ENCODE measurements around the gene RGS7.
"Not testable (repeated sequence)": the region's sequence is repeated elsewhere in the genome, so short reads cannot be mapped to it uniquely, and the experiment has no call there.

DNA sequence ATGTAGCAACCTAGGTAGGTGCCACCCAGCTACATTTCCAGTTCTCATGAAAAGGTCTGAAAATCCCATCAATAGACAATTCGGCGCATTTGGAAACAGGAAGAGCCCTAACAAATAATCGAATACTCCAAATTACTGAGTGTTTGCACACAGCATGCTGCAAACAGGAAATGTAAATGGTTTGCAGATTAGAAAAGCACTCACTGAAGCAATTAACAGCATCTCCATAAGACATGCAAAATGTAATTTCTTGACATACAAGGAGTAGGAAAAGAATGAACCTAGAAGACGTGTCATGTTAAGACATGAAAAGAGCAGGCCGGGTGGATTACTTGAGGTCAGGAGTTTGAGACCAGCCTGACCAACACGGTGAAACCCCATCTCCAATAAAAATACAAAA is 598.2 kb downstream of the RGS7 start:
- TF ChIP-seq, protein P1, sequence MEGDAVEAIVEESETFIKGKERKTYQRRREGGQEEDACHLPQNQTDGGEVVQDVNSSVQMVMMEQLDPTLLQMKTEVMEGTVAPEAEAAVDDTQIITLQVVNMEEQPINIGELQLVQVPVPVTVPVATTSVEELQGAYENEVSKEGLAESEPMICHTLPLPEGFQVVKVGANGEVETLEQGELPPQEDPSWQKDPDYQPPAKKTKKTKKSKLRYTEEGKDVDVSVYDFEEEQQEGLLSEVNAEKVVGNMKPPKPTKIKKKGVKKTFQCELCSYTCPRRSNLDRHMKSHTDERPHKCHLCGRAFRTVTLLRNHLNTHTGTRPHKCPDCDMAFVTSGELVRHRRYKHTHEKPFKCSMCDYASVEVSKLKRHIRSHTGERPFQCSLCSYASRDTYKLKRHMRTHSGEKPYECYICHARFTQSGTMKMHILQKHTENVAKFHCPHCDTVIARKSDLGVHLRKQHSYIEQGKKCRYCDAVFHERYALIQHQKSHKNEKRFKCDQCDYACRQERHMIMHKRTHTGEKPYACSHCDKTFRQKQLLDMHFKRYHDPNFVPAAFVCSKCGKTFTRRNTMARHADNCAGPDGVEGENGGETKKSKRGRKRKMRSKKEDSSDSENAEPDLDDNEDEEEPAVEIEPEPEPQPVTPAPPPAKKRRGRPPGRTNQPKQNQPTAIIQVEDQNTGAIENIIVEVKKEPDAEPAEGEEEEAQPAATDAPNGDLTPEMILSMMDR (IDR thresholded peaks at IDR 0.05) = not testable (repeated sequence)
- TF ChIP-seq POLR2A (IDR thresholded peaks at IDR 0.05) = not testable (repeated sequence)

Data from body of pancreas (tissue), 4 donors.